Naive thymus-derived CD8-positive, alpha-beta T cell (primary cell): ENCODE results near the gene CHD1L. TPM values are rescaled to one million over a fixed set of nuclear protein-coding genes. Genes with fewer than 3 reads are reported as not detected.
"Not testable (repeated sequence)": the region's sequence is repeated elsewhere in the genome, so short reads cannot be mapped to it uniquely, and the experiment has no call there.

Experiments used
- ATAC-seq, 2 donors: fragments of 150-1000 bp; cut with Tn5 transposase in 1 of 2; sonication (Bioruptor Pico), chemical (Tn5 transposase) in 1 of 2; 1 replicate in 1 of 2; 2 replicates in 1 of 2; pipeline ENCODE4 v1.10.0; 2021; ENCODE audit warnings: mild to moderate bottlenecking in 2 of 2, moderate library complexity in 2 of 2
- POLR2A ChIA-PET: fragments of 350-600 bp; sonication (Branson Sonifier 250); formaldehyde crosslinking; loops from one replicate; lab custom pipeline; 2021; ENCODE audit warnings: antibody characterized with exemption; lab: Charles Lee
- DNase-seq, 10 donors: peaks; one replicate each; pipeline versions ENCODE4 v3.0.0 to v3.0.0-alpha.2; 2020 to 2022
- H3K27ac Mint-ChIP-seq, 10 donors: one replicate each; pipeline ENCODE4 v1.8.0; 2020 to 2022; ENCODE audit warnings: mild to moderate bottlenecking in 10 of 10, mixed read lengths in 10 of 10, moderate library complexity in 4 of 10, inconsistent platforms in 1 of 10
- H3K27me3 Mint-ChIP-seq, 5 donors: one replicate each; pipeline ENCODE4 v1.8.0; 2021 to 2022; ENCODE audit warnings: mixed read lengths in 5 of 5
- H3K36me3 Mint-ChIP-seq, 3 donors: one replicate each; pipeline ENCODE4 v1.8.0; 2020 to 2022; ENCODE audit warnings: mixed read lengths in 3 of 3, mild to moderate bottlenecking in 2 of 3, inconsistent platforms in 1 of 3
- H3K4me1 Mint-ChIP-seq, 4 donors: one replicate each; pipeline ENCODE4 v1.8.0; 2021 to 2022; ENCODE audit warnings: mixed read lengths in 4 of 4
- H3K4me3 Mint-ChIP-seq, 10 donors: one replicate each; pipeline ENCODE4 v1.8.0; 2020 to 2022; ENCODE audit warnings: mild to moderate bottlenecking in 10 of 10, mixed read lengths in 10 of 10, moderate library complexity in 6 of 10, inconsistent platforms in 1 of 10
- H3K9me3 Mint-ChIP-seq, 9 donors: one replicate each; pipeline ENCODE4 v1.8.0; 2020 to 2022; ENCODE audit warnings: mixed read lengths in 9 of 9, mild to moderate bottlenecking in 3 of 9, inconsistent platforms in 1 of 9, moderate library complexity in 1 of 9
- polyA plus RNA-seq, 3 donors: library from polyadenylated mRNA; unstranded; fragments of 300-500 nt; fragmentation: Illumina TruSeq; gene quantifications; one replicate each; pipeline ENCODE4 v1.2.3, GENCODE V29; 2021
- total RNA-seq, 8 experiments: library from RNA in 2 of 8; stranded (reverse) in 2 of 8; gene quantifications; one replicate each; pipeline ENCODE4 v1.2.3 and lab custom pipeline; 2021 to 2026

The CHD1L gene
- total and polyA plus RNA-seq, 5 experiments from 2014 or later = 17.6 to 38.5 (median 25.5) TPM

DNA sequence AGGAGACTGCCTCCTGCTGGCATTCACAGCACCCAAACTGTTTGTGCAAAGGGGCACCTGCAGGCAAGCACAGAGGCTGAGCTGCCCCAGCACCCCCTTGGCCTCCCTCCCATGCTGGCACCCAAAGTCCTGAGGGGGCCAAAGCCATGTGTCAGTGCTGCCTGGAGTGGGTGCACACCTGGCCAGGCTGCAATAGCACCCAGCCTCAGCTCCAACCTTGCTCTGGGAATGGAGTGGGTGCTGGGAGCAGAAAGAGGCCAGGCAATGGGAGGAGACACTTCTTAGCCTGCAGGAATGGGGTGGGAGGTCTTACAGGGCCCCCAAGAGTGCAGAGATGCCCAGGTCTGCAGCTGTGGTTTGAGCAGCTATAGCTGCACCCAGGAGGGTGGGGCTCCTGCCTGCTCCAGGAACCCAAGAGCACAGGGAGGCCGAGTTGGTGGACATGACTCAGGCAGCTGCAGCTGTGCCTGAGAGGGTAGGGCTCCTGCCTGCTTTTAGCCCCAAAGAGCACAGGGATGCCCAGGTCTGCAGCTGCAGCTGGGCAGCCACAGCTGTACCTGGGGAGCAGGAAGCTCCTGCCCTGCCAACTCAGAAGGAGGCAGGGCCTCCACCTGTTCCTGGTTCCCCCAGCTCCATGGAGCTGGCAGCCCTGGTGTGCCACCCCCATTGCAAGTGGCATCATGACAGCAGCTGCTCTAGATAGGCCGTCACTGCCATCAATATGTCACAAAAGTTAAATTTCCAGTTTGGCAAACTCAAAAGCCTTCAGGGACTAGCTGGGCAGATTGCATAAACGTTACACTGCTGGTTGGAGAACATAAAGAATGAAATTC lies 5.3 kb upstream of the CHD1L start:
- peaks cover 0 to 10% (median 5%) of the 10 kb centered on the region in 5 donors for H3K27me3 Mint-ChIP-seq
- ATAC-seq (no peak), DNase-seq (no peak)
- H3K9me3 Mint-ChIP-seq = no peaks in the 10 kb centered on the region
- peaks cover 0 to 4% (median 3%) of the 10 kb centered on the region in 4 donors for H3K4me1 Mint-ChIP-seq
- no peak overlapping the region for H3K27ac Mint-ChIP-seq
- POLR2A ChIA-PET = no interaction called here
- H3K36me3 Mint-ChIP-seq = no peaks in the 10 kb centered on the region
- H3K4me3 Mint-ChIP-seq = no peak overlapping the region

GRCh38 chr1:147238053-147238902 lies 4.2 kb upstream of the CHD1L start:
- peaks cover 0 to 10% (median 5%) of the 10 kb centered on the region in 5 donors for H3K27me3 Mint-ChIP-seq
- peaks cover 0 to 7% (median 5%) of the 10 kb centered on the region in 4 donors for H3K4me1 Mint-ChIP-seq
- POLR2A ChIA-PET = no interaction called here
- DNase-seq (no peak), ATAC-seq (no peak)
- no peak overlapping the region for H3K4me3 Mint-ChIP-seq
- peak overlapping the region in 1 of 10 donors; percentile 51 for H3K27ac Mint-ChIP-seq
- no peaks in the 10 kb centered on the region for H3K36me3 Mint-ChIP-seq
- no peaks in the 10 kb centered on the region for H3K9me3 Mint-ChIP-seq

- H3K4me3 Mint-ChIP-seq = no peak overlapping the region
These were observed 3.3 kb upstream of the CHD1L start for GRCh38 chr1:147238925-147239820.

GRCh38 chr1:147240131-147240721 lies 2.3 kb upstream of the CHD1L start:
- DNase-seq, H3K9me3 Mint-ChIP-seq, H3K36me3 Mint-ChIP-seq, H3K27me3 Mint-ChIP-seq, H3K4me3 Mint-ChIP-seq, ATAC-seq, H3K27ac Mint-ChIP-seq, POLR2A ChIA-PET: not testable (repeated sequence)
- peaks cover 10 to 23% (median 20%) of the 10 kb centered on the region in 4 donors for H3K4me1 Mint-ChIP-seq

More at GRCh38 chr1:147238925-147239820, 3.3 kb upstream of the CHD1L start:
- H3K36me3 Mint-ChIP-seq = no peaks in the 10 kb centered on the region
- POLR2A ChIA-PET = no interaction called here
- peaks cover 0 to 10% (median 4%) of the 10 kb centered on the region in 5 donors for H3K27me3 Mint-ChIP-seq
- ATAC-seq (no peak), DNase-seq (no peak)
- H3K4me1 Mint-ChIP-seq = peaks cover 6 to 16% (median 13%) of the 10 kb centered on the region in 4 donors
- no peak overlapping the region for H3K27ac Mint-ChIP-seq
- H3K9me3 Mint-ChIP-seq = no peaks in the 10 kb centered on the region

GRCh38 chr1:147241934-147242448 lies 493 bp upstream of the CHD1L start:
- H3K4me3 Mint-ChIP-seq = peak overlapping the region; percentile 82 to 97 (median 90)
- POLR2A ChIA-PET = interaction anchor here (1.2 to 3.1 kb wide), 5 partner anchors 17 to 157 kb away, joined by 3 to 28 read pairs (median 7); partner anchors contain the start of genes FMO5 and PRKAB2
- no peak for DNase-seq
- ATAC-seq = no peak
- peaks cover 15 to 37% (median 31%) of the 10 kb centered on the region in 4 donors for H3K4me1 Mint-ChIP-seq
- no peaks in the 10 kb centered on the region for H3K9me3 Mint-ChIP-seq
- peak overlapping the region; percentile 61 to 89 (median 82) for H3K27ac Mint-ChIP-seq
- no peaks in the 10 kb centered on the region for H3K36me3 Mint-ChIP-seq
- peaks cover 0 to 5% (median 3%) of the 10 kb centered on the region in 5 donors for H3K27me3 Mint-ChIP-seq

DNA sequence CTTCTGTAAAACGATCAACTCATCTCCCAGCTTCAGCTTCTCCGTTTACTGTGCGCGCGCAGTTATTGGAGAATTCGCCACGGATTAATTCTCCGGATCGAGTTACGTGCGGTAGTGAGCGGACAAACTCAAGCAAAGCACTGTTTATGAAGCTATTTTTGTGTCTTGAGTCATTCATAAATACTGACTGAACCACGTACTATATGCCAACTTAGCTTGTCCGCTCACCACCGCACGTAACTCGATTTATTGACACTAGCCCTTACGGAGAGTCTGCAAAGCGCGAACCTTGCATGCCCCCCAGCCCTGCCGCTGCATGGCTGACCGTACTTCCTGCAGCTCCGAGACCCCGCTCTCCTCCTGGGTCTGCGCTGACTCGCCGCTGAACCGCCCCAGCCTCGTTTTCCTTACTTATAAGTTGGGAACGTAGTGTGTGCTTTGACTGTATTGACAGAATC lies 773 bp downstream of the CHD1L start:
- H3K36me3 Mint-ChIP-seq = no peaks in the 10 kb centered on the region
- peak overlapping the region; percentile 46 to 95 (median 80) for H3K27ac Mint-ChIP-seq
- peak overlapping the region; percentile 91 to 99 (median 95) for H3K4me3 Mint-ChIP-seq
- peaks cover 0 to 5% (median 3%) of the 10 kb centered on the region in 5 donors for H3K27me3 Mint-ChIP-seq
- POLR2A ChIA-PET = interaction anchor here (1.4 to 3.1 kb wide), 4 partner anchors 18 to 159 kb away, joined by 4 to 28 read pairs (median 8); partner anchors contain the start of genes FMO5 and PRKAB2
- DNase-seq (no peak), ATAC-seq (peak; percentile 5 to 35)
- peaks cover 23 to 48% (median 42%) of the 10 kb centered on the region in 4 donors for H3K4me1 Mint-ChIP-seq
- no peaks in the 10 kb centered on the region for H3K9me3 Mint-ChIP-seq

GRCh38 chr1:147243841-147244240 lies 1.4 kb downstream of the CHD1L start:
- DNase-seq (no peak), ATAC-seq (no peak)
- H3K36me3 Mint-ChIP-seq = no peaks in the 10 kb centered on the region
- no peaks in the 10 kb centered on the region for H3K9me3 Mint-ChIP-seq
- peaks cover 0 to 5% (median 3%) of the 10 kb centered on the region in 5 donors for H3K27me3 Mint-ChIP-seq
- POLR2A ChIA-PET = interaction anchor here (2.0 to 3.1 kb wide), 3 partner anchors 19 to 159 kb away, joined by 7 to 28 read pairs (median 10); partner anchors contain the start of genes FMO5 and PRKAB2
- H3K4me3 Mint-ChIP-seq = peak overlapping the region; percentile 91 to 99 (median 95)
- H3K4me1 Mint-ChIP-seq = peaks cover 23 to 52% (median 44%) of the 10 kb centered on the region in 4 donors
- H3K27ac Mint-ChIP-seq = peak overlapping the region in 7 of 10 donors; percentile 10 to 95 (median 79)

- no peak for DNase-seq
- H3K36me3 Mint-ChIP-seq = no peaks in the 10 kb centered on the region
- POLR2A ChIA-PET = no interaction called here
- H3K4me3 Mint-ChIP-seq = peak overlapping the region in 5 of 10 donors; percentile 20 to 38 (median 27)
- H3K9me3 Mint-ChIP-seq = no peaks in the 10 kb centered on the region
- peaks cover 28 to 61% (median 53%) of the 10 kb centered on the region in 4 donors for H3K4me1 Mint-ChIP-seq
- no peak for ATAC-seq
- no peaks in the 10 kb centered on the region for H3K27me3 Mint-ChIP-seq
- peak overlapping the region in 2 of 10 donors; percentile 5 to 63 for H3K27ac Mint-ChIP-seq
These were observed 2.6 kb downstream of the CHD1L start for GRCh38 chr1:147245129-147245528.

- Mint-ChIP-seq H3K27ac (no peak overlapping the region), H3K4me3 (peak overlapping the region in 2 of 10 donors; percentile 30 to 38), H3K9me3 (no peaks in the 10 kb centered on the region), H3K36me3 (no peaks in the 10 kb centered on the region), H3K4me1 (peaks cover 32 to 66% (median 58%) of the 10 kb centered on the region in 4 donors), H3K27me3 (no peaks in the 10 kb centered on the region)
- POLR2A ChIA-PET = no interaction called here
- no peak for DNase-seq
- ATAC-seq = no peak
These were observed 3.1 kb downstream of the CHD1L start for GRCh38 chr1:147245586-147246021.

- Mint-ChIP-seq H3K9me3 (no peaks in the 10 kb centered on the region), H3K4me3 (peak overlapping the region in 1 of 10 donors; percentile 30), H3K4me1 (peaks cover 35 to 71% (median 63%) of the 10 kb centered on the region in 4 donors), H3K27ac (no peak overlapping the region), H3K27me3 (no peaks in the 10 kb centered on the region), H3K36me3 (no peaks in the 10 kb centered on the region)
- ATAC-seq (no peak), DNase-seq (no peak)
- POLR2A ChIA-PET = no interaction called here
These were observed 3.7 kb downstream of the CHD1L start for GRCh38 chr1:147246044-147246690.
